Gastrocnemius medialis (tissue), 4 donors: ENCODE data around the gene ANO10.

Experiments
- CTCF ChIP-seq, 5 experiments: fragments of 450-650 bp in 3 of 5; fragments of 200-600 bp in 2 of 5; sonication (generic) in 2 of 5; IDR thresholded peaks in 4 of 5; conservative IDR thresholded peaks in 1 of 5; 1 replicate in 4 of 5; 2 replicates in 1 of 5; pipeline ENCODE4 v1.5.1; 2016 to 2019; ENCODE audit warnings: antibody characterized with exemption in 5 of 5, mild to moderate bottlenecking in 3 of 5, moderate library complexity in 3 of 5
- POLR2A ChIP-seq, 2 donors: fragments of 450-650 bp; IDR thresholded peaks; one replicate each; pipeline ENCODE4 v1.6.1; 2017; ENCODE audit warnings: antibody characterized with exemption in 2 of 2, mild to moderate bottlenecking in 2 of 2, moderate library complexity in 2 of 2

GRCh38 chr3:43542328-43543043 is 79.3 kb downstream of the ANO10 start:
- no peak for TF ChIP-seq POLR2A (IDR thresholded peaks at IDR 0.05)
- TF ChIP-seq CTCF (IDR thresholded peaks at IDR 0.05 in 4 of 5, conservative IDR thresholded peaks at IDR 0.05 in 1 of 5), result no peak
